ENCODE data around the gene ILK.

Gene ILK

DNA sequence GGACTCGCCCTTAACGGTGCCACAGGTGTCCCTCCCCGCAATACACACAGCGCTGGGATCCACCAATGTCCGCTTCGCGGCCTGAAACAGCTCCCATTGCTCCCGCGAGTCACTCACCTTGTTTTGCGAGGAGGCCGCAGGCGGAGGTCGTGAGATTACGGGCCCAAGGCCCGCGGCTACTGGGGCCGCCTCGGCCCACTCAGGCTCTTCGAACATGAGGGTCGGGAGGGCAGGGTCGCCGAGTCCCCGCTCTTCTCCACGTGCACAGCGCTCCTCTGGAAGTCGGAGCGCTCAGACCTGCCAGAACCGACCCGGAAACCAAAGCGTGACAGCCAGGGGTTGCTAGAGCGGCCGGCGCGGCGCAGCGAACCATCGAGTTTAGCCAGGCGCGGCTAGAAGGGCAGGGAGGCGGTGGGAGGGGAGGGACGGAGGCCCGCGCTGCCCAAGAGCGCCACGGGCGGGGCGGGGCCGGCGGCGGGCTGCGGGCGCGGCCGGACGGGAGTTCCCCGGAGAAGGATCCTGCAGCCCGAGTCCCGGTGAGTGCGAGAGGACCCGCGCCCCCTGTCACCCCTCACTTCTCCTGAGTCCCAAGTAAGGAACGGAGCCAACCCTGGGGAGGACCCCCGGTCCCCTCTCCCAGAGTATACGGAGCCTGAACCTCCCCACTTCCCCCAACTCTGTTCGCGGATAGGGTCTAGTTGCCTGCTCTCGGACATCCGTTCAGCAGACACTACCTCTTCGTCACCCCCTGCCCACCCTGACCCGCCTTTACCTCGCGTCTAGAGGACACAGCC is at the start of gene ILK, which contains the start of gene RRP8:
Gene ILK, plus strand, starts transcription at position 488 of the 794 bp plus-strand sequence. CDS start 498 bp downstream, outside the sequence.
Gene RRP8, minus strand, starts transcription at position 330 of the 794 bp plus-strand sequence. Its CDS starts 114 bp downstream, at position 216.
- no peak for DNase-seq

- no peak for DNase-seq
Measured at GRCh38 chr11:6554828-6555706, 48.5 kb upstream of the ILK start.

- no peak for DNase-seq
Measured at GRCh38 chr11:6556139-6556949, 47.2 kb upstream of the ILK start.

- no peak for DNase-seq
Measured at GRCh38 chr11:6557063-6557462, 46.5 kb upstream of the ILK start.

- no peak for DNase-seq
Measured at GRCh38 chr11:6557761-6558674, 45.6 kb upstream of the ILK start.

DNA sequence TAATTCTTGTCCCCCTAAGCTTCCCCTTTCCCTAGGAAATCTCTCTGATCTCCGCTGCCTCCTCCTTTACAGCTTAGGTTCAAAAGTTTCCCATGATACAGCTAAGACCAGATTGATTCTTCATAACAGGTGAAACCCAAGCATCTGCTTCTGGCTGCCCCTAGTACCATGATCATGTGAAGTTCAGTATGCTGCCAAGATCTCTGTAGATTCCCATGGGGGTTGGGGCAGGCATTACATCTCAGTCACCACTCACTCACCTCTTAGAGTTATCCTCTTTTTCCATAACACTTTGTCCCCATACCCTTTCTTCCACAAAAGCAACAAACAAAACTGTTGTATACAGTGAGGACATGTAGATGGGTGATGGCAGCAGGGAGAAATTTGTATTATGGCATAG is 44.2 kb upstream of the ILK start:
- DNase-seq = no peak

GRCh38 chr11:6561288-6561687 is 42.3 kb upstream of the ILK start:
- no peak for DNase-seq

- no peak for DNase-seq
Measured at GRCh38 chr11:6563121-6563619, 40.4 kb upstream of the ILK start.

GRCh38 chr11:6563667-6564066 is 39.9 kb upstream of the ILK start:
- DNase-seq = no peak

GRCh38 chr11:6565325-6565724 is 38.2 kb upstream of the ILK start:
- no peak for DNase-seq

DNA sequence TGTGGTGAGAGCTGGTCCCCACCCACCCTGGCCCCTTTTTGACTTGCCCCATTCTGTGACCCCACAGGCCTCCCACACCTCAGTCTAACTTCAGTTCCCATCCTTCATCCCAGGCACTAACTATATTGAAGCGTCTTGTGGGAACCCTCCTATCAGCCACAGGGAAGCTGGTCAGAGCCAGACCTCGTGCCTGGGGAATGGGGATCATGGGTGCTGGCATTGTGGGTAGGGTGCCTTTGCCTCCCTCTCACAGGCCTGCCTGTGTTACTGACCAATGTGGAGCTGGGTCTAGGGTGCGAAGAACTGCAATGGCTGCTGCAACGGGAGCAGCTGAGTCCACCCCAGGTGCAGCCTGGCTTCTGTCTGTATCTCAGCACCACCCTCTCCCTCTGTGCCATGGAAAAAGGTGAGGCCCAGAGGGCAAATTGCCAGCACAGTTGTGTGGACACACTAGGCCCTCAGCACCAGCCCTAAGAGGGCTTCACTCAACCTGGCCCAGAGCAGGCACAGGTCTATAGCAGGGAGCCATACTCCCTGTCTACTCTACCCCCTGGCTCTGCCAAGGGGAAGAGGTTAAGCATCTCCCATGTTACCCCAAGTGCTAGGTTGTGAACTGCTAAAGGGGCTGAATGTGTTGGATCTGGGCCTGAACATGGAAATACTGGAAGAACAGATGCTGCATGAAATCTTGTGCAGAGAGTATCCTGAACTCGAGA is 37.4 kb upstream of the ILK start:
- no peak for DNase-seq

- no peak for DNase-seq
Measured at GRCh38 chr11:6566704-6567370, 36.7 kb upstream of the ILK start.

- no peak for DNase-seq
Measured at GRCh38 chr11:6567371-6567745, 36.2 kb upstream of the ILK start.

DNA sequence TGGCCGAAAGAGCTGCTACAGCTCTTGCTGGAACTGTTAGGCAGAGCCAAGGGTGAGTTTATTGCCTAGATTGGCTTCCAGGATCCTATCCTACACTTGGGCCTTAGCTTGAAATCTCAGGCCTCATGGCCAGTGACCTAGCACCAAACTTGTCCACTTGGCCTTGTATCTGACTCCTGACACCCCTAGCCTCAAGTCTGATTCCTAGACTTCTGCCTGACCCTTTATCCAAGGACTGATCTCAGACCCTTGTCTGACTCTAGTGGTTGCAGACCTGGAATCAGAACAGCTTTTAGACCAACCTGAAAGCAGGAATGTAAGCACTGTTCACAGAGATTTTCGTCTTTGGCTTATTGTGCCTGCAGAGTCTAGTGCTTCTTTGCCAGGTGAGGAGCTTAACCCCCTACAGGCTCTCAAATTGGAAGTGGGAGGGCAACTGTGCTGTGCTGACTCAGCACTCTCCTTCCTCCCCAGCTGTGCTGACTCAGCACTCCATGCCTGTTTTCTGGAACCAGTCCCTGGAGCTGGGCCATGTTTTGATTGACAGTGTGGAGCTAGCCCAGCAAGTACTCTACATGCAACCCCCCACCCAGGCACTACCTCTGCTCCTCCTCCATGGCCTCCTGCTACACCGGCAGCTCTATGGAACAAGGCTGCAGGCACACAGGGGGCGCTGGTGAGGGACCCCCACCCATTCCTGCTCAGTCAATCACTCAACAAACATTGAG is 35.2 kb upstream of the ILK start:
- no peak for DNase-seq

DNA sequence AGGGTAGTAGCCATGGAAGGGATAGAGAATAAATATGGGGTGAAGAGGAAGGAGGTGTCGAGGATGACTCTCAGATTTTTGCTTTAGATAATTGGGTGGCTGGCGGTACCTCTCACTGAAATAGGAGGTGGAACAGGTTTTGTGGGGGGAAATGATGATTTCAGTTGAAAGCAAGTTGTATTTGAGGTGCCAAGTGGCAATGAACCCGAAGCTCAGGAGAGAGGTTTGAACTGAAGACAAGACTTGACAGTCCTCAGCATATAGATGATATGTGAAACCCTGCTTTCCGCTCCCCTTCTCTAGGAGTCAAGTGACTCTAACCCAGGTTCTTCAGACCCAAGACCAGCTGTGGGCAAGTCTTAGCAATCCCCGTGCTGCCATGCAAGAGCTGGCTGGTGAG is 33.9 kb upstream of the ILK start:
- DNase-seq = no peak

GRCh38 chr11:6570691-6571427 is 32.7 kb upstream of the ILK start:
- no peak for DNase-seq

GRCh38 chr11:6571434-6572008 is 32.1 kb upstream of the ILK start:
- no peak for DNase-seq

DNA sequence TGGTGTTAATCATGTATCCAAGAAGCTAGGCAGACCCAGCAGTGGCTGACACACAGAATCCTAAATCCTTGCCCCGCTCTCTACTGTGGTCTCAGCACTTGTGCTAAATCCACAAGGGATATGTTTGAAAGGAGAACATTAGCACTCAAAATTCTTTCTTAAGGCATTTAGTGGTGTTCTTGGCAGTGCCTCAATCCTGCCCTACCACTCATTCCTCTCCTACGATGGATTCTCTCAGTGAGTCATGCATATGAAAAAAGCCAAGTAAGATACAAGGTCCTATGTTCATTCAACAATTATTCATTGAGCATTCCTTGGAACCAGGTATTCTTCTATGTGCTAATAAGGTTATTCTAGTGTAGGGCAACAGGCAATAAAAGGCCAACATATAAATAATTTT is 31.4 kb upstream of the ILK start:
- no peak for DNase-seq

Data from NCI-H524 treated with DMSO at 0.1 percent for 48 hours (cell line).